Measurements from ENCODE around the gene ENOX2.

DNA sequence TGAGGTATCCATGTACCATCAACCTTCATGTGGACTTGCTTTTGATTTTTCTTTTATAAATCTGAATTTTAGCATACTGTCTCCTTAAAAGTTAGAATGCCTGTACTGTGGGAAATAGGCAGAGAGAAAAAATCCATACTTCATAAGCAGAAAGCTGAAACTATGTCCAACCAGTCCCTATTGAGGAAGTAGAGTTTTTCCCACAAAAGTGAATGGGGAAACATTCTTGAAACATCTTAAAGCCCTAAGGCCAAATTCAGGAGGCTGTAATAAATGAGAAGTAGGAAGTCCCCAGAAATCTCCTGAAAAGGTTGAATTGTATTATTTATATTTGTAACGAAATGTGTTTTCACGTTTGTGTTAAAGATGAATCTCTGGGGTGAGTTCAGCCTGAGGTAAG, 56.3 kb downstream of the ENOX2 start:
- TF ChIP-seq EZH2 (IDR thresholded peaks at IDR 0.05; ENCODE audit: borderline replicate concordance, insufficient read depth, low read length, poor library complexity, severe bottlenecking) (no peak), EP300 (conservative IDR thresholded peaks at IDR 0.05; ENCODE audit: poor library complexity, severe bottlenecking) (no peak)

All from neural cell (in vitro differentiated cells).